ENCODE measurements around the gene BMP7.

DNA sequence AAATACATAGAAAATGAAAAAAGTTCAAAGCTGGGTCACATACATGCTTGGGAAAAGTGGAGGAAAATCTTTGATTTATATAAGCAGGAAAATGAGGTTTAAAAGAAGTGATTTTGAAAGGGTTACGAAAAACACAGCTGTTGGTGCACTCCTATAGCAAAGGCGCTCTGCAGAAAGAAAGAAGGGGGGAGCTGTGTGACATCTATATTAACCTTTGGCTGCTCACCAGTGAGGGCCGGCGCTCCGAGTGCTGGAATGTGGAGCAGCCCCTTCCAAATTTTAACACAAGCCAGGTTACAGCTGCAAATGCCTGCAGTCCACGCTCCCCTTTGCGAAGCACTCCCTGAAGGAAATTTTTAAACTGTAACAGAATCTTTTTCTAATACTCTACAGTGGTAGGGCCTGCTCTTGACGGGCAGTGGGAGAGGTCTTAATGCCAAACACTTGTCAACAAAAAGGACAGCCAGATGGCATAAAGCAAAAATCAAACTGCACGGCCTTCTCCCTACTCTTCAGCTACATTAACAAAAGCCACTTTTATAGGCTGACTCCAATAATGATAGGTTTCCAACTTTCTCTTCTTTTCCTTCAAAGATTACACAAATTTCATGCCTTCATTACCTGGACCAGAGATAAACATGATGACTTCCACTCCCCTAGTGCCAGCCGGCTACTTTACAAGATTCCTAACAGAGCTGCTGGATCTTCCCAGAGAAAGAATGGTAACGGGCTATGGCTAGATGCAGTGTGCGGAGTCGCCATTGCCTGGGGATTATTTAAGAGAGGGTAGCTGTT, 4.8 kb downstream of the BMP7 start:
- TF ChIP-seq, protein P1, sequence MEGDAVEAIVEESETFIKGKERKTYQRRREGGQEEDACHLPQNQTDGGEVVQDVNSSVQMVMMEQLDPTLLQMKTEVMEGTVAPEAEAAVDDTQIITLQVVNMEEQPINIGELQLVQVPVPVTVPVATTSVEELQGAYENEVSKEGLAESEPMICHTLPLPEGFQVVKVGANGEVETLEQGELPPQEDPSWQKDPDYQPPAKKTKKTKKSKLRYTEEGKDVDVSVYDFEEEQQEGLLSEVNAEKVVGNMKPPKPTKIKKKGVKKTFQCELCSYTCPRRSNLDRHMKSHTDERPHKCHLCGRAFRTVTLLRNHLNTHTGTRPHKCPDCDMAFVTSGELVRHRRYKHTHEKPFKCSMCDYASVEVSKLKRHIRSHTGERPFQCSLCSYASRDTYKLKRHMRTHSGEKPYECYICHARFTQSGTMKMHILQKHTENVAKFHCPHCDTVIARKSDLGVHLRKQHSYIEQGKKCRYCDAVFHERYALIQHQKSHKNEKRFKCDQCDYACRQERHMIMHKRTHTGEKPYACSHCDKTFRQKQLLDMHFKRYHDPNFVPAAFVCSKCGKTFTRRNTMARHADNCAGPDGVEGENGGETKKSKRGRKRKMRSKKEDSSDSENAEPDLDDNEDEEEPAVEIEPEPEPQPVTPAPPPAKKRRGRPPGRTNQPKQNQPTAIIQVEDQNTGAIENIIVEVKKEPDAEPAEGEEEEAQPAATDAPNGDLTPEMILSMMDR (IDR thresholded peaks at IDR 0.05; ENCODE audit: control extremely low read depth in 1 of 3, insufficient read depth in 1 of 3, low read depth in 1 of 3, low read length in 3 of 3): no peak
- TF ChIP-seq POLR2AphosphoS5 (IDR thresholded peaks at IDR 0.05; ENCODE audit: low read depth, low read length) (no peak), CEBPB (IDR thresholded peaks at IDR 0.05; ENCODE audit: low read depth, low read length) (no peak), SRF (IDR thresholded peaks at IDR 0.05; ENCODE audit: low read depth, low read length) (no peak), EP300 (IDR thresholded peaks at IDR 0.05; ENCODE audit: borderline replicate concordance in 1 of 2, low read depth in 2 of 2, low read length in 2 of 2) (no peak), MAFK (IDR thresholded peaks at IDR 0.05; ENCODE audit: low read depth, low read length) (no peak)

Data from H1 (cell line).